ENCODE results near the gene ITSN2. TPM values are rescaled to one million over a fixed set of nuclear protein-coding genes. Genes with fewer than 3 reads are reported as not detected.

Gene ITSN2
- total RNA-seq, 1 donor from 2014 or later: 19.6 TPM

DNA sequence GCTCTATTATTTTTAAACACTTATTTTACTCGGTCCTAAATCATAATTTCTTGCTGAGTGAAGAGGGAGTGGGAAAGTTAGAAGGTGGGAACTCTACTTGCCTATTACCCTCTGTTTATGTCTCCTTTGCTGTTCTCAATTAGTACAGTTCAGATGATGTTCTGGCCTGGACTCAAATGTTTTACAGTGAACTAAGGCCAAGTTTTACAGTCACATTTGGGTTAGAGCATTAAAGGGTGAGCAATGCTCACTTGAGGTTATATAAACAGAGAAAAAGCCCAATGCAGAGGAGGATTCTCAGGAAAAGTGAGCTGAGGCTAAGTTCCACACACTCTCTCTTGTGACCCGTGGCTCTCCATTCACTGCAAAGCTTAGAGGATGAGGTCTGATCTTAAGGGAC, 52.4 kb downstream of the ITSN2 start:
- H3K27me3 Mint-ChIP-seq (ENCODE audit: low read depth): no peaks in the 10 kb centered on the region
- H3K4me1 Mint-ChIP-seq: peaks cover 9% of the 10 kb centered on the region
- H3K36me3 Mint-ChIP-seq: peaks cover 30% of the 10 kb centered on the region
- H3K27ac Mint-ChIP-seq: no peak overlapping the region
- no peaks in the 10 kb centered on the region for H3K9me3 Mint-ChIP-seq
- no peak overlapping the region for H3K4me3 Mint-ChIP-seq
- no peak for DNase-seq (ENCODE audit: low spot score in 2 of 2, unreplicated experiment in 2 of 2)
- TF ChIP-seq, protein P1, sequence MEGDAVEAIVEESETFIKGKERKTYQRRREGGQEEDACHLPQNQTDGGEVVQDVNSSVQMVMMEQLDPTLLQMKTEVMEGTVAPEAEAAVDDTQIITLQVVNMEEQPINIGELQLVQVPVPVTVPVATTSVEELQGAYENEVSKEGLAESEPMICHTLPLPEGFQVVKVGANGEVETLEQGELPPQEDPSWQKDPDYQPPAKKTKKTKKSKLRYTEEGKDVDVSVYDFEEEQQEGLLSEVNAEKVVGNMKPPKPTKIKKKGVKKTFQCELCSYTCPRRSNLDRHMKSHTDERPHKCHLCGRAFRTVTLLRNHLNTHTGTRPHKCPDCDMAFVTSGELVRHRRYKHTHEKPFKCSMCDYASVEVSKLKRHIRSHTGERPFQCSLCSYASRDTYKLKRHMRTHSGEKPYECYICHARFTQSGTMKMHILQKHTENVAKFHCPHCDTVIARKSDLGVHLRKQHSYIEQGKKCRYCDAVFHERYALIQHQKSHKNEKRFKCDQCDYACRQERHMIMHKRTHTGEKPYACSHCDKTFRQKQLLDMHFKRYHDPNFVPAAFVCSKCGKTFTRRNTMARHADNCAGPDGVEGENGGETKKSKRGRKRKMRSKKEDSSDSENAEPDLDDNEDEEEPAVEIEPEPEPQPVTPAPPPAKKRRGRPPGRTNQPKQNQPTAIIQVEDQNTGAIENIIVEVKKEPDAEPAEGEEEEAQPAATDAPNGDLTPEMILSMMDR (IDR thresholded peaks at IDR 0.05; ENCODE audit: unreplicated experiment): no peak

- DNase-seq (ENCODE audit: low spot score in 2 of 2, unreplicated experiment in 2 of 2): no peak
- Mint-ChIP-seq H3K27ac (peak overlapping the region; percentile 23), H3K4me3 (no peak overlapping the region), H3K9me3 (no peaks in the 10 kb centered on the region), H3K4me1 (peaks cover 9% of the 10 kb centered on the region), H3K36me3 (peaks cover 41% of the 10 kb centered on the region), H3K27me3 (ENCODE audit: low read depth) (no peaks in the 10 kb centered on the region)
- TF ChIP-seq, protein P1 (IDR thresholded peaks at IDR 0.05; ENCODE audit: unreplicated experiment): no peak
These were observed 55.7 kb downstream of the ITSN2 start for GRCh38 chr2:24304631-24305030.

DNA sequence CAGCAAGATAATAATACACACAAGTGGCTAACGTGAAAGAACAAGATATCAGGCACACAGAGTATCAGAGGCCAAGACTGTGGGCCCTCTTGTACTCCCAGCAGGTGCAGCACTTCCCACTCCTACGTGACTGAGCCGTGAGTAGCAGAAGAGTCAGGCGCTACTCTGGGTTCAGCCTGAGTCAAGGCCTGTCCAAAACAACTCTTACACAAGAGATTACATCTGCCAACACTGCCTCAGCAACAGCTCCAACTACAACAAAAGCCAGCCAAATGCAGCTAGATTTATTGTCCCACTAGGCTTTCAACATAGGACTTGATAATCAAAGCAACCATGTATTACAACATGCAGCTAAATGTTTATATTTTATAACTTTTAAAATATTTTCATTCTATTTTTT, 56.2 kb downstream of the ITSN2 start:
- peak overlapping the region; percentile 76 for H3K27ac Mint-ChIP-seq
- H3K4me1 Mint-ChIP-seq: peaks cover 9% of the 10 kb centered on the region
- no peak overlapping the region for H3K4me3 Mint-ChIP-seq
- TF ChIP-seq, protein P1 (IDR thresholded peaks at IDR 0.05; ENCODE audit: unreplicated experiment): no peak
- H3K27me3 Mint-ChIP-seq (ENCODE audit: low read depth): no peaks in the 10 kb centered on the region
- DNase-seq (ENCODE audit: low spot score in 2 of 2, unreplicated experiment in 2 of 2): no peak
- H3K36me3 Mint-ChIP-seq: peaks cover 40% of the 10 kb centered on the region
- H3K9me3 Mint-ChIP-seq: no peaks in the 10 kb centered on the region

- H3K9me3 Mint-ChIP-seq: peaks cover 6% of the 10 kb centered on the region
- DNase-seq (ENCODE audit: low spot score in 2 of 2, unreplicated experiment in 2 of 2): no peak
- H3K36me3 Mint-ChIP-seq: peaks cover 42% of the 10 kb centered on the region
- no peak overlapping the region for H3K27ac Mint-ChIP-seq
- no peak overlapping the region for H3K4me3 Mint-ChIP-seq
- H3K27me3 Mint-ChIP-seq (ENCODE audit: low read depth): no peaks in the 10 kb centered on the region
- TF ChIP-seq, protein P1 (IDR thresholded peaks at IDR 0.05; ENCODE audit: unreplicated experiment): no peak
- peaks cover 9% of the 10 kb centered on the region for H3K4me1 Mint-ChIP-seq
These were observed 58.7 kb downstream of the ITSN2 start for GRCh38 chr2:24301599-24301998.

DNA sequence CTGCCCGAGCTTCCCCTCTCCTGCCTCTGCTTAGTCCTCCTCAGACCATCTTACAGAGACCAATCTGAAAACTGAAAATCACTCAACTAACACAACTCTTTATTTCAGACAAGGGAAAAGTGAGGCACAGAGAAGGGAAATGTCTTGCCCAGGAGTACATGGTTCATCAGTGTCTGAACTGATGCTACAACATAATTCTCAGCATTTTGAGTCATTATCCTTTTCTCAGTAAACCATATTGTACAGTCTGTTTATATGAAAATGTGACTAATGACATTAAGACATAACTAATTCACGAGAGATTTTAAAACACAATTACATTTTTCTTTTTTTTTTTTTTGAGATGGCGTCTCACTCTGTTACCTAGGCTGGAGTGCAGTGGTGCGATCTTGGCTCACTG, 62.7 kb downstream of the ITSN2 start:
- H3K27ac Mint-ChIP-seq: no peak overlapping the region
- DNase-seq (ENCODE audit: low spot score in 2 of 2, unreplicated experiment in 2 of 2): no peak
- peaks cover 61% of the 10 kb centered on the region for H3K36me3 Mint-ChIP-seq
- TF ChIP-seq, protein P1 (IDR thresholded peaks at IDR 0.05; ENCODE audit: unreplicated experiment): no peak
- peaks cover 6% of the 10 kb centered on the region for H3K9me3 Mint-ChIP-seq
- no peak overlapping the region for H3K4me3 Mint-ChIP-seq
- H3K4me1 Mint-ChIP-seq: no peaks in the 10 kb centered on the region
- H3K27me3 Mint-ChIP-seq (ENCODE audit: low read depth): no peaks in the 10 kb centered on the region

- no peaks in the 10 kb centered on the region for H3K9me3 Mint-ChIP-seq
- no peak for DNase-seq (ENCODE audit: low spot score in 2 of 2, unreplicated experiment in 2 of 2)
- no peaks in the 10 kb centered on the region for H3K27me3 Mint-ChIP-seq (ENCODE audit: low read depth)
- H3K4me3 Mint-ChIP-seq: no peak overlapping the region
- H3K4me1 Mint-ChIP-seq: peaks cover 3% of the 10 kb centered on the region
- H3K36me3 Mint-ChIP-seq: peaks cover 23% of the 10 kb centered on the region
- TF ChIP-seq, protein P1 (IDR thresholded peaks at IDR 0.05; ENCODE audit: unreplicated experiment): no peak
- H3K27ac Mint-ChIP-seq: no peak overlapping the region
These were observed 73.2 kb downstream of the ITSN2 start for GRCh38 chr2:24287171-24287570.
